HepG2 (cell line): ENCODE measurements around the gene PSMG1. TPM values are rescaled to one million over a fixed set of nuclear protein-coding genes. Genes with fewer than 3 reads are reported as not detected.

Experiments used
- CREM ChIP-seq, 2 experiments: sonication (generic) in 1 of 2; formaldehyde crosslinking in 1 of 2; IDR thresholded peaks; 2 replicates each; pipeline versions ENCODE4 v1.4.0 to v1.6.1; 2016 to 2020; ENCODE audit warnings: antibody characterized with exemption in 1 of 2, mild to moderate bottlenecking in 1 of 2, missing genetic modification reagents in 1 of 2
- HMG20B ChIP-seq: conservative IDR thresholded peaks from 2 replicates; pipeline ENCODE4 v1.6.1; 2016; ENCODE audit warnings: missing genetic modification reagents, missing compliant biosample characterization
- MTA3 ChIP-seq: sonication (generic); formaldehyde crosslinking; IDR thresholded peaks from 2 replicates; pipeline ENCODE4 v1.4.0; 2020; ENCODE audit warnings: missing genetic modification reagents
- ZNF296 ChIP-seq: sonication (generic); formaldehyde crosslinking; conservative IDR thresholded peaks from 2 replicates; pipeline ENCODE4 v1.5.0; 2020; ENCODE audit warnings: mild to moderate bottlenecking, missing genetic modification reagents
- ZNF878 ChIP-seq: sonication (generic); formaldehyde crosslinking; IDR thresholded peaks from 2 replicates; pipeline ENCODE4 v1.8.1; 2023; ENCODE audit warnings: mild to moderate bottlenecking, missing genetic modification reagents, moderate library complexity
- ZSCAN12 ChIP-seq: sonication (generic); formaldehyde crosslinking; IDR thresholded peaks from 2 replicates; pipeline ENCODE4 v1.9.0; 2021; ENCODE audit warnings: mild to moderate bottlenecking, missing genetic modification reagents
- polyA plus RNA-seq, 8 experiments: library from polyadenylated mRNA; depleted of rRNA in 3 of 8; stranded (reverse) in 7 of 8; unstranded in 1 of 8; fragments of >200 nt; fragmentation: Illumina TruSeq in 4 of 8; extraction: Trizol in 4 of 8; gene quantifications; 2 replicates each; pipeline versions ENCODE4 v1.2.1 to v1.2.3, GENCODE V29; 2011 to 2016; ENCODE audit warnings: low read depth in 4 of 8, missing spikeins in 1 of 8, mixed read lengths in 1 of 8; ENCODE audit not compliant: insufficient read depth in 1 of 8
- total RNA-seq, 5 experiments: library from RNA; depleted of rRNA; stranded (reverse); fragments of >200 nt; fragmentation: Illumina TruSeq; extraction: Trizol; gene quantifications; 2 replicates each; pipeline ENCODE4 v1.2.3, GENCODE V29; 2016; ENCODE audit warnings: low read depth in 1 of 5
- TF ChIP-seq, protein P1 (sequence below): sonication (generic); formaldehyde crosslinking; IDR thresholded peaks from 2 replicates; pipeline ENCODE4 v1.5.0; 2020; ENCODE audit warnings: mild to moderate bottlenecking, missing genetic modification reagents, borderline replicate concordance
- TF ChIP-seq, protein P2 (sequence below): sonication (generic); formaldehyde crosslinking; IDR thresholded peaks from 2 replicates; pipeline ENCODE4 v1.8.1; 2022; ENCODE audit warnings: mild to moderate bottlenecking, missing genetic modification reagents
- TF ChIP-seq, protein P3 (sequence below): sonication (generic); formaldehyde crosslinking; IDR thresholded peaks from 2 replicates; pipeline ENCODE4 v1.9.0; 2022; ENCODE audit warnings: low read depth, missing genetic modification reagents
- TF ChIP-seq, protein P4 (sequence below): sonication (generic); formaldehyde crosslinking; IDR thresholded peaks from 2 replicates; pipeline ENCODE4 v1.4.0; 2020; ENCODE audit warnings: missing genetic modification reagents

Gene PSMG1
- total and polyA plus RNA-seq, 2 of the 13 experiments (the other 11 are each of a cell fraction or from before 2014, with no cell fraction given): 63.6 to 173 TPM

DNA sequence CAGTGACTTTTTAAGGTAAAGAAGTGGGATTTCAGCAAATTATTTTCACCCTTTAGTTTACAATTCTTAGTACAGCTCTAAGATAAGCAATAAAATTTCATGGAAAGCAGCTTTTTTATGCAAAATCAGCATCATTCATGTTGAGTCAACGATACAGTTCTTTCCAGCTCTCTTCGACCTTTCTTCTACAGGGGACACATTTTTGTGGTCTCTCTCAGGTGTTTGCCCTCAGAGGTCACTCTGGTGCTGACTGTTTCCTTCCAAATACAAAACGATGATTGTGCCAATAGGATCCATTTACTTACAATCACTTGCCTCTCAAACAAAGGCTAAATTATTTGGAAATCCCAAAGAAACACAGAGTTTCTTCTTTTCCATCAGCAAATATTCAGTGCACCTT lies 51.0 kb downstream of the PSMG1 start (continued):
- TF ChIP-seq, protein P1, sequence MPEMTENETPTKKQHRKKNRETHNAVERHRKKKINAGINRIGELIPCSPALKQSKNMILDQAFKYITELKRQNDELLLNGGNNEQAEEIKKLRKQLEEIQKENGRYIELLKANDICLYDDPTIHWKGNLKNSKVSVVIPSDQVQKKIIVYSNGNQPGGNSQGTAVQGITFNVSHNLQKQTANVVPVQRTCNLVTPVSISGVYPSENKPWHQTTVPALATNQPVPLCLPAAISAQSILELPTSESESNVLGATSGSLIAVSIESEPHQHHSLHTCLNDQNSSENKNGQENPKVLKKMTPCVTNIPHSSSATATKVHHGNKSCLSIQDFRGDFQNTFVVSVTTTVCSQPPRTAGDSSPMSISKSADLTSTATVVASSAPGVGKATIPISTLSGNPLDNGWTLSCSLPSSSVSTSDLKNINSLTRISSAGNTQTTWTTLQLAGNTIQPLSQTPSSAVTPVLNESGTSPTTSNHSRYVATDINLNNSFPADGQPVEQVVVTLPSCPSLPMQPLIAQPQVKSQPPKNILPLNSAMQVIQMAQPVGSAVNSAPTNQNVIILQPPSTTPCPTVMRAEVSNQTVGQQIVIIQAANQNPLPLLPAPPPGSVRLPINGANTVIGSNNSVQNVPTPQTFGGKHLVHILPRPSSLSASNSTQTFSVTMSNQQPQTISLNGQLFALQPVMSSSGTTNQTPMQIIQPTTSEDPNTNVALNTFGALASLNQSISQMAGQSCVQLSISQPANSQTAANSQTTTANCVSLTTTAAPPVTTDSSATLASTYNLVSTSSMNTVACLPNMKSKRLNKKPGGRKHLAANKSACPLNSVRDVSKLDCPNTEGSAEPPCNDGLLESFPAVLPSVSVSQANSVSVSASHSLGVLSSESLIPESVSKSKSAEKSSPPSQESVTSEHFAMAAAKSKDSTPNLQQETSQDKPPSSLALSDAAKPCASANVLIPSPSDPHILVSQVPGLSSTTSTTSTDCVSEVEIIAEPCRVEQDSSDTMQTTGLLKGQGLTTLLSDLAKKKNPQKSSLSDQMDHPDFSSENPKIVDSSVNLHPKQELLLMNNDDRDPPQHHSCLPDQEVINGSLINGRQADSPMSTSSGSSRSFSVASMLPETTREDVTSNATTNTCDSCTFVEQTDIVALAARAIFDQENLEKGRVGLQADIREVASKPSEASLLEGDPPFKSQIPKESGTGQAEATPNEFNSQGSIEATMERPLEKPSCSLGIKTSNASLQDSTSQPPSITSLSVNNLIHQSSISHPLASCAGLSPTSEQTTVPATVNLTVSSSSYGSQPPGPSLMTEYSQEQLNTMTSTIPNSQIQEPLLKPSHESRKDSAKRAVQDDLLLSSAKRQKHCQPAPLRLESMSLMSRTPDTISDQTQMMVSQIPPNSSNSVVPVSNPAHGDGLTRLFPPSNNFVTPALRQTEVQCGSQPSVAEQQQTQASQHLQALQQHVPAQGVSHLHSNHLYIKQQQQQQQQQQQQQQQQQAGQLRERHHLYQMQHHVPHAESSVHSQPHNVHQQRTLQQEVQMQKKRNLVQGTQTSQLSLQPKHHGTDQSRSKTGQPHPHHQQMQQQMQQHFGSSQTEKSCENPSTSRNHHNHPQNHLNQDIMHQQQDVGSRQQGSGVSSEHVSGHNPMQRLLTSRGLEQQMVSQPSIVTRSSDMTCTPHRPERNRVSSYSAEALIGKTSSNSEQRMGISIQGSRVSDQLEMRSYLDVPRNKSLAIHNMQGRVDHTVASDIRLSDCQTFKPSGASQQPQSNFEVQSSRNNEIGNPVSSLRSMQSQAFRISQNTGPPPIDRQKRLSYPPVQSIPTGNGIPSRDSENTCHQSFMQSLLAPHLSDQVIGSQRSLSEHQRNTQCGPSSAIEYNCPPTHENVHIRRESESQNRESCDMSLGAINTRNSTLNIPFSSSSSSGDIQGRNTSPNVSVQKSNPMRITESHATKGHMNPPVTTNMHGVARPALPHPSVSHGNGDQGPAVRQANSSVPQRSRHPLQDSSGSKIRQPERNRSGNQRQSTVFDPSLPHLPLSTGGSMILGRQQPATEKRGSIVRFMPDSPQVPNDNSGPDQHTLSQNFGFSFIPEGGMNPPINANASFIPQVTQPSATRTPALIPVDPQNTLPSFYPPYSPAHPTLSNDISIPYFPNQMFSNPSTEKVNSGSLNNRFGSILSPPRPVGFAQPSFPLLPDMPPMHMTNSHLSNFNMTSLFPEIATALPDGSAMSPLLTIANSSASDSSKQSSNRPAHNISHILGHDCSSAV (CRISPR knock-in tag): no peak
- TF ChIP-seq HMG20B (0 out of 2 replicates have a peak, but pooled peaks have one; percentile 41), MTA3 (CRISPR knock-in tag) (no peak), CREM (IDR thresholded peaks at IDR 0.05) (peak; percentile 43; the same call in 1 of the 2 replicates), CREM (CRISPR knock-in tag; IDR thresholded peaks at IDR 0.05) (no peak), ZNF296 (CRISPR knock-in tag) (no peak), ZNF878 (CRISPR knock-in tag) (no peak), ZSCAN12 (CRISPR knock-in tag) (no peak)
- TF ChIP-seq, protein P2, sequence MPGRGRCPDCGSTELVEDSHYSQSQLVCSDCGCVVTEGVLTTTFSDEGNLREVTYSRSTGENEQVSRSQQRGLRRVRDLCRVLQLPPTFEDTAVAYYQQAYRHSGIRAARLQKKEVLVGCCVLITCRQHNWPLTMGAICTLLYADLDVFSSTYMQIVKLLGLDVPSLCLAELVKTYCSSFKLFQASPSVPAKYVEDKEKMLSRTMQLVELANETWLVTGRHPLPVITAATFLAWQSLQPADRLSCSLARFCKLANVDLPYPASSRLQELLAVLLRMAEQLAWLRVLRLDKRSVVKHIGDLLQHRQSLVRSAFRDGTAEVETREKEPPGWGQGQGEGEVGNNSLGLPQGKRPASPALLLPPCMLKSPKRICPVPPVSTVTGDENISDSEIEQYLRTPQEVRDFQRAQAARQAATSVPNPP (CRISPR knock-in tag): no peak
- TF ChIP-seq, protein P3, sequence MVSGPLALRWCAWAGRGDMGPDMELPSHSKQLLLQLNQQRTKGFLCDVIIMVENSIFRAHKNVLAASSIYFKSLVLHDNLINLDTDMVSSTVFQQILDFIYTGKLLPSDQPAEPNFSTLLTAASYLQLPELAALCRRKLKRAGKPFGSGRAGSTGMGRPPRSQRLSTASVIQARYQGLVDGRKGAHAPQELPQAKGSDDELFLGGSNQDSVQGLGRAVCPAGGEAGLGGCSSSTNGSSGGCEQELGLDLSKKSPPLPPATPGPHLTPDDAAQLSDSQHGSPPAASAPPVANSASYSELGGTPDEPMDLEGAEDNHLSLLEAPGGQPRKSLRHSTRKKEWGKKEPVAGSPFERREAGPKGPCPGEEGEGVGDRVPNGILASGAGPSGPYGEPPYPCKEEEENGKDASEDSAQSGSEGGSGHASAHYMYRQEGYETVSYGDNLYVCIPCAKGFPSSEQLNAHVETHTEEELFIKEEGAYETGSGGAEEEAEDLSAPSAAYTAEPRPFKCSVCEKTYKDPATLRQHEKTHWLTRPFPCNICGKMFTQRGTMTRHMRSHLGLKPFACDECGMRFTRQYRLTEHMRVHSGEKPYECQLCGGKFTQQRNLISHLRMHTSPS (CRISPR knock-in tag): no peak
- TF ChIP-seq, protein P4, sequence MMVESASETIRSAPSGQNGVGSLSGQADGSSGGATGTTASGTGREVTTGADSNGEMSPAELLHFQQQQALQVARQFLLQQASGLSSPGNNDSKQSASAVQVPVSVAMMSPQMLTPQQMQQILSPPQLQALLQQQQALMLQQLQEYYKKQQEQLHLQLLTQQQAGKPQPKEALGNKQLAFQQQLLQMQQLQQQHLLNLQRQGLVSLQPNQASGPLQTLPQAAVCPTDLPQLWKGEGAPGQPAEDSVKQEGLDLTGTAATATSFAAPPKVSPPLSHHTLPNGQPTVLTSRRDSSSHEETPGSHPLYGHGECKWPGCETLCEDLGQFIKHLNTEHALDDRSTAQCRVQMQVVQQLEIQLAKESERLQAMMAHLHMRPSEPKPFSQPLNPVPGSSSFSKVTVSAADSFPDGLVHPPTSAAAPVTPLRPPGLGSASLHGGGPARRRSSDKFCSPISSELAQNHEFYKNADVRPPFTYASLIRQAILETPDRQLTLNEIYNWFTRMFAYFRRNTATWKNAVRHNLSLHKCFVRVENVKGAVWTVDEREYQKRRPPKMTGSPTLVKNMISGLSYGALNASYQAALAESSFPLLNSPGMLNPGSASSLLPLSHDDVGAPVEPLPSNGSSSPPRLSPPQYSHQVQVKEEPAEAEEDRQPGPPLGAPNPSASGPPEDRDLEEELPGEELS: peak; percentile 40; the same call in 1 of the 2 replicates
